Stimulated activated CD8-positive, alpha-beta memory T cell treated with anti-CD3 and anti-CD28 coated beads, Interleukin-4, amount 100 ng/mL, for 1 hour (primary cell): ENCODE measurements around the gene CYP17A1.
A peak's percentile ranks its signal among the peaks of the same experiment; 100 is the strongest.

Experiments
- DNase-seq, 2 donors: peaks; one replicate each; pipeline ENCODE4 v3.0.0-alpha.2; 2020; ENCODE audit warnings: low read depth in 2 of 2, low spot score in 1 of 2

CYP17A1 gene

DNA sequence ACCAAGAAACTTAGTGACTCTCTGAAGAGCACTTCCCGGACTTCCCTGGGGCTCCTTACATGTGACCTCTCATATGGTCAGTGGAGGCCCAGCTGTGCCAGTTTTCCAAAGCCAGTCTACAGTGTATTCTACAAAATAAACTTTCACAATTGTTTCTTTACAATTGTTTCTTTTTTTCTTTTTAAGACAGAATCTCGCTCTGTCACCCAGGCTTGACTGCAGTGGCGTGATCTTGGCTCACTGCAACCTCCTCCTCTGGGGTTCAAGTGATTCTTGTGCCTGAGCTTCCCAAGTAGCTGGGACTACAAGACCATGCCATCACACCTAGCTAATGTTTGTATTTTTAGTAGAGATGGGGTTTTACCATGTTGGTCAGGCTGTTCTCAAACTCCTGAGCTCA lies 25.9 kb downstream of the CYP17A1 start:
- no peak for DNase-seq

DNA sequence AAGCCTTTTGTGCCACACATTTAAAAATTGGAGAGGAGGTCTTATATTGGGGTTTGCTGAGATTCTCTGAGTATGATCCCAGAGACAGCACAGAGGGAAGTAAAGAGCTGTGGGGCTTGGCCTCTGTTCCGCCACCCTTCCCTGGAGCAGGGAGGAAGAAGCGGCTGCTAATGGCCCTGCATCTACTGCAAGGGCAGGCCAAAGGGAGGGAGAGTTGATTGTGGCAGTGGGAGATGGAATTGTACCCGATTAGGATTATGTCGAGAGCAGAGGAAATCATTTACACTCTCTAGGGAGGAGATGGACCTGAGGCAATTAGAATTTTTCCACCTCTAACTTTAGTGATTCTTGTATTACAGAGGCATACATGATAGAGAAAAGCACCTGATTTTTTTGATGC lies 28.8 kb downstream of the CYP17A1 start:
- DNase-seq, result no peak

DNA sequence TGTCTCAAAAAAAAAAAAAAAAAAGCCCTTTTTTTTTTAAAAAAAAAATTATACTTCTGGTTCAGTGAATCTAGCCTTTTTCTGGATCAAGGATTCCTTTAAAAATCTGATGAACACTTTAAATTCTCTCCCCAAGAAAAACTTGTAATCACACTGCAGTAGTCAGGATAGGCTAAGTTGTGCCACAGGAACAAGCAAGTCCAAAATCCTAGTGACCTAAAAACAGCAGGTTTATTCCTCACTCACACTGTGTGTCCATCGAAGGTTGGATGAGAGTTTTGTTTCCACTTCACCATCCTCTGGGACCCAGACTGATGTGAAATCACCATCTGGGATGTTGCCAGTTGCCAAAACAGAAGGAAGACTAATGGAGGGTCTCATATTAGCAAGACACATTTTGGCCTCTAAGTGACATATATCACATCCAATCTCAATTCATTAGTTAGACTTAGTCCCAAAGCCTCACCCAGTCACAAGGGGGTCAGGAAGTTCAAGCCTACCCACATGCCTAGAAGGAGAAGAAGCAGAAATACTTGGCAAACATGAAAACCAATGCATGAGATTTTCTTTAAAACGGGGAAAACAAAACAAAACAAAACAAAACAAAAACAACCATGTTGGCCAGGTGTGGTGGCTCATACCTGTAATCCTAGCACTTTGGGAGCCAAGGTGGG lies 32.7 kb downstream of the CYP17A1 start:
- DNase-seq, result no peak

DNA sequence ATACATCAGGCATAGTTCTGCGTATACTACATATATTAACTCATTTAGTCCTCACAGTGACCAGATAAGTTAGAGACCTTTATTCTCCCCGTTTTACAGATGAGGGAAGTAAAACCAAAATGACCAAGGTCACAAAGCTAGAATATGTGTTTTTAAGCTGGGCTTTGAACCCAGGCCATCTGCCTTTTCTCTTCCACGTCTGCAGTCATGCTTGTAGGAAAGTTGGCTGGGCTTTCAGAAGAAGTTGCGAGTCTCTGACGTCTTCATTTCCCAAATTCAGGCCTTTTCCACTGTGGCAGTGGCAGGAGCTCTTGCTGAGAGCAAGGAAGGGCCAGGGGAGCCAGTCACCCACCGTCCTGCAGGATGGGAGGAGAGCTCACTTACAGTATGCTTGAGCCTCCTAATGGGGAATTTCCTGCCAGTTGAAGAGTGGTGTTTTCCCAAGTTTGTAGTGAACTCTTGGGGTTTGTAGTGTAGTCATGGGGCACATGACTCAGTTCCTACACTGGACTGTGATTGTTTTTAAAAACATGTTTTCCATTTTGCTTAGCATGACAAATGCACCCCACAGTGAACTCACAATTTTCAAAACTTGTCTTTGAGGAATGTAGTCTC lies 34.2 kb downstream of the CYP17A1 start:
- DNase-seq, result no peak

DNA sequence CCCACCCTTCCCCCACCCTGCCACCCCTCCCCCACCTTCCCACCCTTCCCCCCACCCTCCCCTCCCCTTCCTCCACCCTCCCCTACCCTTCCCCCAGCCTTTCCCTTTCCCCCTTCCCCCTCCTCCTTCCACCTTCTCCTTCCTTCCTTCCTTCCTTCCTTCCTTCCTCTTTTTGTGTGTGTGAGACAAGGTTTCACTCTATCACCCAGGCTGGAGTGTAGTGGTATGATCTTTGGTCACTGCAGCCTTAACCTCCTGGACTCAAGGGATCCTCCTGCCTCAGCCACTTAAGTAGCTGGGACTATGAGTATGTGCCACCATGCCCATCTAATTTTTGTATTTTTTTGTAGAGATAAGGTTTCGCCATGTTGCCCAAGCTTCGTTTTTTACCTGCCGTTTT lies 35.2 kb downstream of the CYP17A1 start:
- no peak for DNase-seq

DNA sequence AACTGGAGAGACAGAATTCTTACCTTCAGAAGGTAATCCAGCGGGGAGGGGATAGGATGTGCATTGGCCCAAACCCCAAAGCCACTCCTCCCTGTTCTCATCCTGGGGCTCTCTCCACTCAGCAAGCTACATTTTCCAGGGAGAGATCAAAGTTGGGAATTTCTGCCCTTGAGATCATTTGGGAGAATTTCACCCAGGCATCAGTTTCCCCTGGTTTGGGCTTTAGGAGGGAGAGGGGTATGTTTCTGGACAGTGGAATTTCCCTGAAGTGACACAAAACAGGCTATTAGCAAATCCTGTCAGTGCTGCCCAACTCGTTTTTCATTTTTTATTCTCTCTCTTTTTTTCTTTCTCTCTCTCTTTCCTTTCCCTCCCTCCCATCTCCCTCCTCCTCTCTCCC lies 35.7 kb downstream of the CYP17A1 start:
- no peak for DNase-seq

DNA sequence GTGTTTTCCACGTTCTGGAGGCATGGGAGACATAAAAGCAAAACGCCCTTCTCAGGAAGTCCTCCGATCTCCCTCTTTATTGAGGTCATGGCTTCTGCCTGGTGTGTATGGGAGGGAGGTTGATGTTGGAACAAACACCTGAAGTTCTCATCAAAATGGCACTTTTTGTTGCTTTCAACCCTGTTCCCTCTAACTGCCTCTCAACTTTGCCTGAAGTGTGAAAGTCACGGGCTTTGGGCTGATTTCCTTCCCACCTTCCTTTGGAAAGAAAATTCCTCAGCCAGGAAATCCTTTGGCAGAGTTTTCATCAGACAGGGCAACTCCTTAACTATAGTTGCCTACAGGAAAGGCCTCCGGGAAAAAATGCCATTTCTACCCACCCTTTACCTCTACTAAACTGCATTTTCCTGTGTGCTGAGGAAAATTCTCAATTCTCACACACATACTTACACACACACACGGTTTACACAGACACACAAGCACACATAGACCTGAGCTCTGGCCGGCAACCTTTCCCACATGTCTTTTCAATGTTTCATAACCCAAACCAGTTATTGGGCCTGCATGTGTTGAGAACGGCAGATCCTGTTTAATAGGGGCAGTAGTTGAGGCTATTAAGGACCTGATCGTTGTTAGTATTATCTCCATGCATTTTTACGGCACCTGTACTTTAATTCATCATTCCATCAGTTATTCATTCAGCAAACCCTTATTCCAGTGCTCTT lies 36.4 kb downstream of the CYP17A1 start:
- no peak for DNase-seq

DNA sequence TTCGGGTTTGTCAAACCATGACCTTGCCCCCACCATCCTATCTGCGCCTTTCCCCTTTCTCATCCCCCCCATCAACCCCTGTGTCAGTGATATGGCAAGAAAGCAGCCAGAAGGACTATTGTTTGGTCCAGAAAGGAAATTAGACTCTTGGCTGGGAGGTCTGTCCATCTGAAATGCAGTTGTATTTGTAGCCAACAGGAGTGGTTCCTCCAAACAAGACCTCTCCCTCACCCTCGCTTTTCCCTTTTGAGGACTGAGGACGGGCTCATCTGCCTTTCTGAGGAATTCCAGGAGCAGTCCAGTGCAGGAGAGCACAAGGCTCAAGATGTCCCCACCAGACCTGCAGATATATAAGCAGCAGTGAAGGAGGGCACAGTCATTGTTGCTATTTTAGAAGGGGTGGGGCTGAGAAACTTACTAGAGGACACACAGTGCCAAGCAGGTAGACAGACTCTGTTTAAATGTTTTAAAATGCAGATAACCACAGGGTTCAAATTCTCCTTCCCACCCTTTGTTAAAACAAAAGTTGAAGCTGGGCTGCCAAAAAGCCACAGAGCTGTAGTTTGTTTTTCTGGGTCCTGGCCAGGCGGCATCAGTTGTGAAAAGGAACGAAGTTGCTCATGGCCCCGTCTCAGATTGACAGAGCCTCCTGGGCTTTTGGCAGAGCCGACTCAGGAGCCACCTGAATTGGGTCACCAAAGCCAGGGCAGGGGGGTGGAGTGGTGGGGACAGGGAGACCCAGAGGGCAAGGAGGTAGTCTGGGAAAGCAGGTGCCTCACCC lies 37.3 kb downstream of the CYP17A1 start:
- DNase-seq, result no peak

DNA sequence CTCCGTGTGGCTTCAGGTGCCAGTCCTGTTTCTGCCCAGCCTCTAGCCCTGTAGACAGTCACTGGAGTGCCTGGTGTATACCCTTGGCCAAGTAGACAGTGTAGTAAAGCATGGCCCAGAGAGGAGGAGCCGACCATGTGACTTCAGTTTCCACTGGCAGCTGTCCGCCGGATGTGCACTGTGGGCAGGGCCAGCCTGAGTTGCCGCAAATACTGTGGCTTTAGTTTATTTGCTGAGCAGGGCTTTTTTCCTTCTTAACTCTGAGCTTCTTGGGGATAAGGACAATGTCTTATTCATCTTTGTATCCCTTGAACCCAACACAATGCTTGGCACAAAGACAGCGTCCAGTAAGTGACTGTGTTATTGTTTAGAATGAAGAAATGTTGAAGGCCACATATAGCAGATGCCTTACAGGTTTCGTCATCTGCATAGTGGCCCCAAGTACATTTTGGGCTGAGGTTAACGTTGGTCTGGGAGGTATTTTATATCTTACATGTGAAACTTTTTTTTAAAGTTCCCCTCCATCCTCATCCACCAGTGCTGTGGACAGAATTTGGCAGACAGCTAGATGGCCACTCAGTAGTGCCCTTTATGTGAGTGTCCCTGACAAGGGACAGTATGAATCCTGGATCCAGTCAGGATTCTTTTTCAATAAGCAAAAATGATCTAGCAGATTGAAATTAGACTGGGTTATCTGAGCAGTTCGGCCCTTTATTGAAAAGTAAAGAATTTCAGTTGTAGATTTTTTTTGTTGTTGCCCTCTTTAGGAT lies 40.6 kb downstream of the CYP17A1 start:
- DNase-seq, result peak; percentile 11 to 40

DNA sequence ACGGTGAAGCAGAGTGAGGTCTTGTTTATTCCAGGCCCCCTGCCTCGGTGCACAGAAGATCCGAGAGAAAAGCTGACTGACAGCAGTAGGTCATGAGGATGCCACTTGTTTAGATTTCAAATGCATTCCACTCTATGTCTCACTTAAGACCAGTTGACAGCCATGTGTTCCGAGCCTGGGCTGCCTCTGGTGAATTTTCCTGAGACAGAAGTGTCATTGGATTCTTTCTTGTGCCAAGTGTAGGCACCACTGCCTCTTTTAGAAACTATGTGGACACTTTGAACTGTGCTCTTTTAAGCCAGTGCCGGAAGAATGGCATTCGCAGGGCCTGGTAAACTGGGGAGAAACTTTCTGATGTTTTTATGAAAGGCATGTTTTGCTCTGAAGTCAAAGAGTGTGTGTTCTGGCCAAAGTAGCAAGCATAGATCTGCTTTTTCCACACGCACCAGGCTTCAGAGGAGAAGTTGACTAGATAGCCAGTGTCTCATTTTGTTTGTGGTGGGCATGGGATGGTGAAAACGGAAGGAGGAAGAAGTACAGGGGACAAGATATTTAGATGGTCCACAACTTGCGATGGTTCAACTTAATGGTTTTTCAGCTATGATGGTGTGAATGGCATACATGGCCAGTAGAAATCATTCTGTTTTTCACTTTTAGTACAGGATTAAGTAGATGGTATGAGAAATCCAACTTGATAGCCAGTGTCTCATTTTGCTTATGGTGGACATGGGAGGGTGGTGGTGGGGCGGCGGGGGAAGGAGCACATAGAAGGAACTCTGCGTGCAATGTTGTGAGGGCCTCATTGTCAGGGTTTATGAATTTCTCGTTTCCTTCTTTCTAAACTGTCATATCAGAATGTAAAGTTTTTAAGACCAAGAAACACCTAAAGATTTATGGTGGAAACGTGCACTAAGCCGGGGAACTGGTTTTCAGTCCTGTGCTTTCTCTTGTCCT lies 41.5 kb downstream of the CYP17A1 start:
- no peak for DNase-seq

DNA sequence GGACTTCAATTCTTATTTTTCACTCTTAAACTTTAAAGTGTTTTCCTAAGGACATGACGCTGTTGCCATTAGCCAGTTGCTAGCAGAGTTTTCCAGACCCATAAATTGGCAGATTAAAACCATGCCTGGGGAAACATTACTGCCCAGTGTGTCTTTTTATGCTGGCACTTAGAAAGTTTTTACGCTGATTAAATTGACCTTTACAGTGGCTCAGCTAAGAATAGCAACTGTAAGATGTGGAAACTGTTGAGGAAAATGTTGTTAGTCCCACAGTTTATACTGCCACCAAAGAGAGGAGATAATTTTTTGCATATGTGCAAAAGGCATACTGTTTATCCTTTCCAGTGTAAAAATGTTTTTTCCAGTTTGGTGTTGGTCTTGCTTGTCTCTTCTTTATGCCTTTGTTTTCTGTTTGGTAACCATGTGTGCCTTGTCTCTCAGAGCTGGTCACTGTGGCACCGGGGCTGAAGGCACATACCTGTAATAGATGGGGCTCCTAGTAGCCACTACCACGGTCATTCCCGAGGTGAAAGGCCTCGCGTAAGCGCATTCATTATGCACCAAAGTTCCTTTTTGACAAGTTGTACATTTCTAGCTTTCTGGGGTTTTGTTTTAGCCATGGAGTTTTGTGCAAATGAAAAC lies 45.3 kb downstream of the CYP17A1 start:
- no peak for DNase-seq

DNA sequence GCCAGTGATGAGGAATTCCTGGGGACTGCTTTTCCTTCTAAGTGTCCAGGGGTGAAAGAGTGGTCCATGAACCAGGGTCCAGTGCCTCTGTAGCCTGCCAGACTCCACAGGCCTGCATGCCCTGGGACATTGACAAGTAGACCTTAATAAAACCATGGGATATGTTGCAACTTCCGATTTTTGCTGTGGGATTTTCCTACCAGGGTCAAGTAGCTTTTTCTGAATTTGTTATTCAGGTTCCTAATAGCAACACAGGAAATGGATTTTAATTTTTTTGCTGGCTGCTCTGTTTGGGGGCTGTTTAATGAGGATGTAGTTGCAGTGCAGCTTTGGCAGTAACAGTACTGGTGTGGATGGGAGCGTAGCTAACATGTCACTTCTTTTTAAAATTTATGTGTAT lies 51.4 kb downstream of the CYP17A1 start:
- DNase-seq, result no peak

DNA sequence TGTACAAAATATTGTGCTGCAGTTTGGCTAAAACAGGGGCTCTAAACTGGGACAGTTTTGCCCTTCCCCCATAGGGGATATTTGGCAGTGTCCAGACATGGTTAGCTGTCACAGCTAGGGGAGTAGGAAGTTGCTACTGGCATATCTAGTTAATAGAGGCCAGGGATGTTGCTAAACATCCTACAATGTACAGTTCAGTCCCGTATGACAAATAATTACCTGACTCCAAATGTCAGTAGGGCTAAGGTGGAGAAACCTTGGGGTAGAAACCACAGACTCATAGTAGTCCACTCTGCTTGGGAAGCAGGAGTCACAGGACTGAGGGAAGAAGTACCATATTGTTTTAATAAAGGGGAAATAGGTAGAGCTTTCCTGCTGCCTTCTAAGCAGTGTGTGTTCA lies 53.6 kb downstream of the CYP17A1 start:
- no peak for DNase-seq

DNA sequence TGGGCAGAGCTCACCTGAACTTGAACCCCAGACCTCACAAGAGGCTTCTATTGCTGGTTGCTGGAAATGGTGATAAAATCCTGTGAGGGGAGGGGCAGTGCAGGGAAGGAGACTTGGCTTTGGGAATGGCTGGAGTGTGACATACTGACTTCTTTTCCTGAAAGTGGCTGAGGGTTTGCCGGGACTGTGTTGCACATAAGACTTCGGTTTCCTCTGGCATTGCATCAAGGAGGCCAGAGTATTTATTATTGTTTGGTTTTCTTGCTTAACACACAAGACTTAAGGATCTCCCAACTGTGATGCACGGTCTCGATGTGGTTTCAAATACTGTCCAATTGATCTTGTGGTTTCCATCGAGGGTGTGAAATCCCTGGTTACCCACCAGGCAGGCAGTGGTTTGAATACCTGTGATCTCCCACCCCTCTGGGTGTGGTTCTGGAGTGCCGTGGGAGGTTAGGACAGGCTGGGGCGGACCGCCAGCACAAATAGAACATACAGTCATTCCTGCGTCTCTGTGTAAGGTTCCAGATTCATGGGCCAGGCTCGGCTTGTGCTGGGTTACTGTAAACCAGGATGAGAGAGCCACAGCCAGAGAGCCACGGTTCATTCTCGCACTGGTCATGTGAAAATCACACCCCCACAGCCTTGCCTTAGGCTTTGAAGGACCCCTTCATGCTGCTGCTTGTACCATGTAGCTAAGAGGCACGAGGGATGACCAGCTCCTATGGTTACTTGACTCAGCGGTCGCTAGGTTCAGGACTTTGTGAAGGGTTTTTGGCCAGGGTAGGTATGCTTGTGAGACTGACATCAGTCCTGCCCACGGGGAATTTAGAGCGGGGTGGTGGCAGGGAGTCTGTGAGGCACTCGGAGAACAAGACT lies 54.3 kb downstream of the CYP17A1 start:
- DNase-seq, result no peak

DNA sequence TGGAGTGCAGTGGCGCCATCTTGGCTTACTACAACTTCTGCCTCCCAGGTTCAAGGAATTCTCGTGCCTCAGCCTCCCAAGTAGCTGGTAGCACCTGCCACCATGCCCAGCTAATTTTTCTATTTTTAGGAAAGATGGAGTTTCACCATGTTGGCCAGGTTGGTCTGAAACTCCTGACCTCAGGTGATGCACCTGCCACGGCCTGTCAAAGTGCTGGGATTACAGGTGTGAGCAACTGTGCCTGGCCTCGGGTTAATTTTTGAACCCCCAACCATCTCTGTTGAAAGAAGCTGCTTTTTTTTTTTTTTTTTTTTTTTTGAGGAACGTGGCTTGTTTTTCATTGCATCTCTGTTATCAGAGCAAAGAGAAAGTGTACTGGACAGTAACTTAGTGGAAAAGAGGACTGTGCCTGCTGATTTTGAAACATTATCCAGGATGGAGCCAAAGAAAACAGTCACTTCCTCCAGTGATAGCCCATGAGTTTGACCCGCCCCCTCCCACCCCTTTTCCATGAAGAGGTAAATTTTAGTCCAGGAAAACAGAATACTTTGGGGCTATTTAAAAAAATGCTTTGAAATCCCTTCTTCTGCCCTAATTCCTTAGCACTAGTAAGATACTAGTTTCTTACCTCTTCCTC lies 55.2 kb downstream of the CYP17A1 start:
- no peak for DNase-seq

DNA sequence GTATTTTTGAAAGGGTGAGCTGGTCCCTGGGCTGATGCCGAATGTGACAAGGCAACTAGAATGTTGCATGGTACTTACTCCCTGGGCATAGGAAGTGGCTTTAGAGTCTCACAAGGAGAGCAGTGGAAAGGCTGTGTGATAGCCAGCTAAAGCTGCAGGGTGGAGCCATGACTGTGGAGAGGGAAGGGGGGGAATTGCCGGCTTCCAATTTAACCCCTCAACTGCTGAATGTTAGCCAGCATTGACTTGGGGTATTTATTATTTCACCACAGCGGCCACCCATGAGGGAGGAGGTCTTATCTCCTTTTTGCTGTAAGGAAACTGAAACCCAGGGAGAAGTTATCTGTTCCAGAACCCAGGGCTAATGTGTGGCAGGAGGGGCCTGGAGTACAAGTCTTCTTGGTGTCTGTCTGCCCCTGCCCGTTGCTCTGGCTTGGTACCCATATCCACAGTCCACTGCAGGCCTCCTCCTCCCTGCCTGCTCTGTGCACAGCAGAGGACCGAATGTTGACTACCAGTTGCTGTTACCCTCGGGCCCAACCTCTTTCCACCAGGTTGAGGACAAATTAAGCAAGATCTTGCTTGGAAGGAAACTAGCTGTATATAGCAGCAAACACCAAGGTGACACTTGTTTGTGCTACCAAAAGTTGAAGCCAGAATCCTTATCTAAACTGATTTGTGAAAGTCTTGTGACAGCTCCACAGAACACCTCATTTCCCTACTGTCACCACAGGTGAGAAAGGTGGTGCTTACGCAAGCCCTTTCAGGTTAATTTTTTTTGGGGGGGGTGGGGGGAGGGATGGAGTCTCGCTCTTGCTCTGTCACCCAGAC lies 55.9 kb downstream of the CYP17A1 start:
- DNase-seq, result no peak
